ENCODE data around the gene SLC35B2.

The SLC35B2 gene

GRCh38 chr6:44254191-44255104 lies 2.9 kb downstream of the SLC35B2 start:
- FAIRE-seq: no peak
- DNase-seq (ENCODE audit: low spot score): no peak

GRCh38 chr6:44253307-44254101 lies 3.8 kb downstream of the SLC35B2 start:
- no peak for FAIRE-seq
- DNase-seq (ENCODE audit: low spot score): peak; percentile 37

GRCh38 chr6:44251576-44252524 lies 5.5 kb downstream of the SLC35B2 start:
- DNase-seq (ENCODE audit: low spot score) (no peak), FAIRE-seq (no peak)

GRCh38 chr6:44250718-44251123 lies 6.6 kb downstream of the SLC35B2 start:
- DNase-seq (ENCODE audit: low spot score) (no peak), FAIRE-seq (no peak)

- DNase-seq (ENCODE audit: low spot score) (no peak), FAIRE-seq (no peak)
Observed at GRCh38 chr6:44250067-44250717, 7.1 kb downstream of the SLC35B2 start.

- FAIRE-seq (no peak), DNase-seq (ENCODE audit: low spot score) (no peak)
Observed at GRCh38 chr6:44249082-44249748, 8.1 kb downstream of the SLC35B2 start.

GRCh38 chr6:44248579-44248978 lies 8.7 kb downstream of the SLC35B2 start:
- DNase-seq (ENCODE audit: low spot score): no peak
- FAIRE-seq: no peak

- no peak for FAIRE-seq
- peak; percentile 38 for DNase-seq (ENCODE audit: low spot score)
Observed at GRCh38 chr6:44247338-44248302, 9.7 kb downstream of the SLC35B2 start.

- peak; percentile 65 for FAIRE-seq
Observed at GRCh38 chr6:44246663-44247337, 10.5 kb downstream of the SLC35B2 start, which contains the start of gene HSP90AB1. TSS of gene HSP90AB1 (plus strand) at chr6:44247101. CDS start at chr6:44248630, 1,529 bp downstream.

GRCh38 chr6:44245912-44246662 lies 11.2 kb downstream of the SLC35B2 start:
- DNase-seq (ENCODE audit: low spot score) (peak; percentile 63), FAIRE-seq (no peak)

More at GRCh38 chr6:44246663-44247337, 10.5 kb downstream of the SLC35B2 start, which contains the start of gene HSP90AB1:
- peak; percentile 94 for DNase-seq (ENCODE audit: low spot score)

- no peak for DNase-seq (ENCODE audit: low spot score)
- FAIRE-seq: no peak
Observed at GRCh38 chr6:44245391-44245911, 11.9 kb downstream of the SLC35B2 start.

- DNase-seq (ENCODE audit: low spot score) (no peak), FAIRE-seq (no peak)
Observed at GRCh38 chr6:44243345-44243744, 14.0 kb downstream of the SLC35B2 start.

GRCh38 chr6:44238687-44239350 lies 18.5 kb downstream of the SLC35B2 start:
- DNase-seq (ENCODE audit: low spot score): no peak
- FAIRE-seq: no peak

- no peak for FAIRE-seq
Observed at GRCh38 chr6:44237813-44238433, 19.4 kb downstream of the SLC35B2 start.

GRCh38 chr6:44237021-44237812 lies 20.1 kb downstream of the SLC35B2 start:
- FAIRE-seq: peak; percentile 94

More at GRCh38 chr6:44237813-44238433, 19.4 kb downstream of the SLC35B2 start:
- DNase-seq (ENCODE audit: low spot score): peak; percentile 45

More at GRCh38 chr6:44237021-44237812, 20.1 kb downstream of the SLC35B2 start:
- peak; percentile 99 for DNase-seq (ENCODE audit: low spot score)
